Hematopoietic multipotent progenitor cell treated with erythropoietin and hydrocortisone succinate and interleukin-3 and kit ligand, for 15 days (in vitro differentiated cells): ENCODE results near the gene RHOT2.

Experiments
- DNase-seq: peaks from one replicate; pipeline ENCODE4 v3.0.0-alpha.2; 2015; ENCODE audit warnings: low spot score

The RHOT2 gene

GRCh38 chr16:700684-701584 is 33.0 kb downstream of the RHOT2 start:
- no peak for DNase-seq

- no peak for DNase-seq
Observed at GRCh38 chr16:702341-702740, 34.4 kb downstream of the RHOT2 start.

- no peak for DNase-seq
Observed at GRCh38 chr16:703406-703805, 35.5 kb downstream of the RHOT2 start.

- no peak for DNase-seq
Observed at GRCh38 chr16:704047-704446, 36.1 kb downstream of the RHOT2 start.

- no peak for DNase-seq
Observed at GRCh38 chr16:704552-705380, 36.8 kb downstream of the RHOT2 start.

GRCh38 chr16:705431-706188 is 37.7 kb downstream of the RHOT2 start, which contains the start of gene FBXL16:
Gene FBXL16, minus strand, starts transcription at chr16:705801. Its CDS starts 8,396 bp downstream, at chr16:697405.
- no peak for DNase-seq

GRCh38 chr16:706189-707061 is 38.5 kb downstream of the RHOT2 start:
- DNase-seq = no peak

- DNase-seq = no peak
Observed at GRCh38 chr16:707062-707538, 39.2 kb downstream of the RHOT2 start.

- no peak for DNase-seq
Observed at GRCh38 chr16:708019-708418, 40.1 kb downstream of the RHOT2 start.

- DNase-seq = no peak
Observed at GRCh38 chr16:708959-709358, 41.0 kb downstream of the RHOT2 start.

GRCh38 chr16:709566-710499 is 41.9 kb downstream of the RHOT2 start:
- no peak for DNase-seq

GRCh38 chr16:710500-711075 is 42.7 kb downstream of the RHOT2 start:
- DNase-seq = no peak

GRCh38 chr16:711084-711483 is 43.2 kb downstream of the RHOT2 start:
- no peak for DNase-seq

- DNase-seq = peak; percentile 77
Observed at GRCh38 chr16:711548-712320, 43.8 kb downstream of the RHOT2 start.

- DNase-seq = peak; percentile 29
Observed at GRCh38 chr16:712740-713250, 44.9 kb downstream of the RHOT2 start.

- DNase-seq = no peak
Observed at GRCh38 chr16:714079-714478, 46.1 kb downstream of the RHOT2 start.

- peak; percentile 85 for DNase-seq
Observed at GRCh38 chr16:714558-715476, 46.9 kb downstream of the RHOT2 start, which contains the start of gene METRN. Gene METRN, plus strand, starts transcription at chr16:715118. Its CDS starts 172 bp downstream, at chr16:715290.
